Smooth muscle cell (in vitro differentiated cells): Measurements from ENCODE around the gene MVB12B. TPM values are rescaled to one million over a fixed set of nuclear protein-coding genes. Genes with fewer than 3 reads are reported as not detected.

ENCODE experiments used
- DNase-seq: peaks from one replicate; lab custom pipeline; 2025; ENCODE audit not compliant: unreplicated experiment; lab: John Stamatoyannopoulos, UW
- H2AFZ ChIP-seq: fragments of 200-600 bp; sonication (generic); 2 replicates; pipeline ENCODE4 v1.6.0; 2016; ENCODE audit warnings: antibody characterized with exemption, low read depth, mild to moderate bottlenecking
- H3F3A ChIP-seq: fragments of 200-600 bp; sonication (generic); 2 replicates; pipeline ENCODE4 v1.6.0; 2017; ENCODE audit warnings: antibody characterized with exemption, low read depth
- H3K27ac ChIP-seq: fragments of 200-600 bp; sonication (generic); 2 replicates; pipeline ENCODE4 v1.5.1; 2016; ENCODE audit warnings: low read depth, mild to moderate bottlenecking
- H3K27me3 ChIP-seq: fragments of 200-600 bp; sonication (generic); 2 replicates; pipeline ENCODE4 v1.6.1; 2016; ENCODE audit warnings: low read depth, mild to moderate bottlenecking
- H3K36me3 ChIP-seq: fragments of 200-600 bp; sonication (generic); 2 replicates; pipeline ENCODE4 v1.5.1; 2016; ENCODE audit warnings: low read depth
- H3K4me1 ChIP-seq: fragments of 200-600 bp; sonication (generic); 2 replicates; pipeline ENCODE4 v1.5.1; 2016; ENCODE audit warnings: low read depth
- H3K4me2 ChIP-seq: fragments of 200-600 bp; sonication (generic); 2 replicates; pipeline ENCODE4 v1.6.0; 2016; ENCODE audit warnings: mild to moderate bottlenecking
- H3K4me3 ChIP-seq: fragments of 200-600 bp; sonication (generic); 2 replicates; pipeline ENCODE4 v1.5.1; 2016; ENCODE audit warnings: mild to moderate bottlenecking
- H3K79me2 ChIP-seq: fragments of 200-600 bp; sonication (generic); 2 replicates; pipeline ENCODE4 v1.6.0; 2016; ENCODE audit warnings: low read depth, mild to moderate bottlenecking
- H3K9ac ChIP-seq: fragments of 200-600 bp; sonication (generic); 2 replicates; pipeline ENCODE4 v1.6.0; 2016; ENCODE audit warnings: low read depth
- H3K9me3 ChIP-seq: fragments of 200-600 bp; sonication (generic); replicated peaks from 2 replicates; pipeline ENCODE4 v1.5.1; 2016; ENCODE audit warnings: low read depth
- H4K20me1 ChIP-seq: fragments of 200-600 bp; sonication (generic); 2 replicates; pipeline ENCODE4 v1.6.0; 2016; ENCODE audit warnings: low read depth
- WGBS: methylation state at CpG from one replicate; pipeline ENCODE4 v1.1.7; 2016; ENCODE audit warnings: low lambda C conversion rate; 5-methylcytosine and 5-hydroxymethylcytosine counted together
- polyA plus RNA-seq: library from polyadenylated mRNA; unstranded; fragments of >200 nt; fragmentation: Nextera tagmentation; extraction: Ambion mirVana; gene quantifications from 2 replicates; pipeline ENCODE4 v1.2.1, GENCODE V29; 2016
- total RNA-seq: library from RNA; depleted of rRNA; stranded (reverse); fragments of >200 nt; gene quantifications from 2 replicates; pipeline ENCODE4 v1.2.3, GENCODE V29; 2014
- TF ChIP-seq, protein P1 (sequence below): fragments of 200-600 bp; sonication (generic); IDR thresholded peaks from 2 replicates; pipeline ENCODE4 v1.5.1; 2017; ENCODE audit warnings: borderline replicate concordance, mild to moderate bottlenecking, antibody characterized with exemption; ENCODE audit not compliant: insufficient read depth, poor library complexity, severe bottlenecking

The MVB12B gene
- total and polyA plus RNA-seq, 2 experiments from 2014 or later: 4.3 to 5.4 TPM

DNA sequence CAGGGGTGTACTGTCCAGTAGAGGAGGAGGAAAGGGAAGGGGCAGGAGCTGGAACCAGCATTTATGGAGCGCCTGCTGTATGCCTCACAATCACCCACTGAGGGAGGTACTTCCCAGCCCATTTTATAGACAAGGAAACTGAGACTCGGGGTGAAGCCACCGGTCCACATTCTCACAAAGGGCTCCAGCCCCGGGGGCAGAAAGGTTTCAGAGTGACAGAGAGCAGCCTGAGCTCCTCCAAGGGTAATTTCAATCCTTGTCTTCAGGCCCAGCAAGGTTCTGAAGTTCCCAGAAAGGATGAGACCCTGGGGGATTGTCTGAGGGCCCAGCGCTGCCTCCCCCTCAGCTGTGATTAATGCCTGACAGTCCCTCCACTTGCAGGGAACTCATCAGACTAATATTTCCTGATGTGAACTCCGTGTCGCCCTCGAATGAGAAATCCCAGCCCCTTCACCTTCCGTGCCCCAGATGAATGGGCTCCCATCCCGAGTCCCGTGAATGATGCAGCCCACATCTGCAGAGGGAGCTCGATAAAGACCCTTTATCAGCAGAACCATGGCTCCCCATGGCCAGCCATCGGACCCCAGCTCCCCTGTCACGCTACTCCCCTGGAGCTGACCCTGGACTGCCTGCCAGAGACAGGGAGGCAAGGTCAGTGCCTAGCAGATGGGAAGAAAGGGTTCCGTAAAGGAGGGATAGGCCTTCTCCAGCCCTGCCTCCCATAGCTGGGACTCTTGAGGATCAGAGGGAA lies 32.1 kb upstream of the MVB12B start:
- WGBS: 94% methylated on average over 15 of the region's 15 CpGs
- no peak overlapping the region for H3K4me3 ChIP-seq
- no peaks in the 10 kb centered on the region for H3K4me1 ChIP-seq
- no peak for DNase-seq
- TF ChIP-seq, protein P1, sequence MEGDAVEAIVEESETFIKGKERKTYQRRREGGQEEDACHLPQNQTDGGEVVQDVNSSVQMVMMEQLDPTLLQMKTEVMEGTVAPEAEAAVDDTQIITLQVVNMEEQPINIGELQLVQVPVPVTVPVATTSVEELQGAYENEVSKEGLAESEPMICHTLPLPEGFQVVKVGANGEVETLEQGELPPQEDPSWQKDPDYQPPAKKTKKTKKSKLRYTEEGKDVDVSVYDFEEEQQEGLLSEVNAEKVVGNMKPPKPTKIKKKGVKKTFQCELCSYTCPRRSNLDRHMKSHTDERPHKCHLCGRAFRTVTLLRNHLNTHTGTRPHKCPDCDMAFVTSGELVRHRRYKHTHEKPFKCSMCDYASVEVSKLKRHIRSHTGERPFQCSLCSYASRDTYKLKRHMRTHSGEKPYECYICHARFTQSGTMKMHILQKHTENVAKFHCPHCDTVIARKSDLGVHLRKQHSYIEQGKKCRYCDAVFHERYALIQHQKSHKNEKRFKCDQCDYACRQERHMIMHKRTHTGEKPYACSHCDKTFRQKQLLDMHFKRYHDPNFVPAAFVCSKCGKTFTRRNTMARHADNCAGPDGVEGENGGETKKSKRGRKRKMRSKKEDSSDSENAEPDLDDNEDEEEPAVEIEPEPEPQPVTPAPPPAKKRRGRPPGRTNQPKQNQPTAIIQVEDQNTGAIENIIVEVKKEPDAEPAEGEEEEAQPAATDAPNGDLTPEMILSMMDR: no peak
- H2AFZ ChIP-seq: no peak overlapping the region
- no peak overlapping the region for H3K4me2 ChIP-seq
- H3F3A ChIP-seq: no peaks in the 10 kb centered on the region
- H3K27me3 ChIP-seq: no peaks in the 10 kb centered on the region
- no peaks in the 10 kb centered on the region for H3K79me2 ChIP-seq
- no peak overlapping the region for H3K9ac ChIP-seq
- no peaks in the 10 kb centered on the region for H3K36me3 ChIP-seq
- H4K20me1 ChIP-seq: no peaks in the 10 kb centered on the region
- H3K27ac ChIP-seq: no peak overlapping the region
- no peaks in the 10 kb centered on the region for H3K9me3 ChIP-seq

DNA sequence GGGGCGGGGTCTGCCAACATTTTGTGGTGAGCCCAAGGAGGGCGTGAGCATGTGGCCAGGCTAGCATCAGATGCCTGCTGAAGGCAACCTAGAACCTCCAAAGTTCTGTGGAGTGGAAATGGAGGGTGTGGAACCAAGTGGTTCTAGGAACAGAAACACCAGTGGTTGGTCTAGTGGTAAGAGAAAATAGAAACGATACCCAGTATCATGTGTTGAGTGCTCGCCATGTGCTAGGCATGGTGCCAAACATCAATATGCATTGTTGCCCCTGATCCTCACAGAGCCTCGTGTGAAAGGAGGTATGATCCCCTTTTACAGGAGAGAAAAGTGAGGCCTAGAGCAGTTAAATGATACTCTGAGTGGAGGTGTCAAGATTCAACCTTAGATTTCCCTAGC lies 31.5 kb upstream of the MVB12B start:
- Histone ChIP-seq H4K20me1 (no peaks in the 10 kb centered on the region), H3F3A (no peaks in the 10 kb centered on the region), H3K27ac (no peak overlapping the region), H3K9me3 (no peaks in the 10 kb centered on the region), H3K4me1 (no peaks in the 10 kb centered on the region), H3K4me2 (no peak overlapping the region), H3K27me3 (no peaks in the 10 kb centered on the region), H3K36me3 (no peaks in the 10 kb centered on the region), H2AFZ (no peak overlapping the region), H3K79me2 (no peaks in the 10 kb centered on the region), H3K9ac (no peak overlapping the region), H3K4me3 (no peak overlapping the region)
- DNase-seq: no peak
- 90% methylated on average over 5 of the region's 5 CpGs for WGBS
- TF ChIP-seq, protein P1: no peak

DNA sequence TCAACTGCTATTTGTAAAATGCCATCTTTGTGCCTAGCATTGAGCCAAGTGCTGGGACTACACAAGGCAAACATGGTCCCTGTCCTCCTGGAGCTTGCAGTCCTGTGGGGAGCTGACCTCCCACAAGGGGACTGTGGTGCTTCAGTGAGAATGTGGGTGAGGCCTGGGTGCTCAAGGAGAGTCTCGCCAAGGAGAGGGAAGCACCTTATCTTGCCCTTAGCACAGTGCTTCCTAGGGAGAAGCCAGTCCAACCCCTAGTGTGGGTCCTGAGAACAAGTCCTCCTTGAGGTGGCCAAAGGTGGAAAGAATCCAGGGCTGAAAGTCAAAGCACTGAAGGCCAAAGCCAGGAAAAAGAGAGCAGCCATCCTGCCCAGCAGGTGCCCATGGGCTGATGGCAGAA lies 31.1 kb upstream of the MVB12B start:
- no peaks in the 10 kb centered on the region for H3K36me3 ChIP-seq
- H3F3A ChIP-seq: no peaks in the 10 kb centered on the region
- H3K4me2 ChIP-seq: no peak overlapping the region
- TF ChIP-seq, protein P1: no peak
- no peak overlapping the region for H3K27ac ChIP-seq
- no peaks in the 10 kb centered on the region for H3K4me1 ChIP-seq
- no peaks in the 10 kb centered on the region for H3K79me2 ChIP-seq
- no peak for DNase-seq
- no peaks in the 10 kb centered on the region for H4K20me1 ChIP-seq
- H3K4me3 ChIP-seq: no peak overlapping the region
- no peak overlapping the region for H2AFZ ChIP-seq
- no peaks in the 10 kb centered on the region for H3K27me3 ChIP-seq
- H3K9ac ChIP-seq: no peak overlapping the region
- no peaks in the 10 kb centered on the region for H3K9me3 ChIP-seq
- 69% methylated on average over 1 of the region's 1 CpG for WGBS
